DOHH2 (cell line): ENCODE measurements around the gene HYAL2.

ENCODE experiments used
- H3F3A ChIP-seq: fragments of 200-600 bp; sonication (generic), shearing (Covaris generic); 2 replicates; pipeline ENCODE4 v1.6.0; 2016; ENCODE audit warnings: antibody characterized with exemption, mild to moderate bottlenecking; ENCODE audit not compliant: control insufficient read depth, insufficient read depth
- H3K27ac ChIP-seq: fragments of 200-600 bp; sonication (generic); 2 replicates; pipeline ENCODE4 v1.5.1; 2014; ENCODE audit warnings: low read depth, mild to moderate bottlenecking, low read length, moderate library complexity
- H3K27me3 ChIP-seq: fragments of 200-600 bp; sonication (generic); 2 replicates; pipeline ENCODE4 v1.6.1; 2014; ENCODE audit warnings: mild to moderate bottlenecking, low read length, mixed read lengths; ENCODE audit not compliant: control insufficient read depth
- H3K36me3 ChIP-seq: fragments of 200-600 bp; sonication (generic); 2 replicates; pipeline ENCODE4 v1.6.1; 2014; ENCODE audit warnings: mild to moderate bottlenecking, low read length, moderate library complexity, mixed read lengths; ENCODE audit not compliant: control insufficient read depth
- H3K4me1 ChIP-seq: fragments of 200-600 bp; sonication (generic); 2 replicates; pipeline ENCODE4 v1.6.1; 2014; ENCODE audit warnings: mild to moderate bottlenecking, low read length, mixed read lengths; ENCODE audit not compliant: control insufficient read depth
- H3K4me2 ChIP-seq: fragments of 200-600 bp; sonication (generic); 2 replicates; pipeline ENCODE4 v1.6.0; 2014; ENCODE audit warnings: mild to moderate bottlenecking, low read length, moderate library complexity
- H3K4me3 ChIP-seq: fragments of 200-600 bp; sonication (generic); 2 replicates; pipeline ENCODE4 v1.5.1; 2014; ENCODE audit warnings: mild to moderate bottlenecking, low read length, mixed read lengths
- H3K79me2 ChIP-seq: fragments of 200-600 bp; sonication (generic); 2 replicates; pipeline ENCODE4 v1.6.1; 2014; ENCODE audit warnings: mild to moderate bottlenecking, low read length, mixed read lengths; ENCODE audit not compliant: control insufficient read depth
- H3K9me2 ChIP-seq: fragments of 200-600 bp; sonication (generic); replicated peaks from 2 replicates; pipeline ENCODE4 v1.6.1; 2014; ENCODE audit warnings: mild to moderate bottlenecking, low read length, mixed read lengths; ENCODE audit not compliant: control insufficient read depth
- H3K9me3 ChIP-seq: fragments of 200-600 bp; sonication (generic); 2 replicates; pipeline ENCODE4 v1.6.1; 2014; ENCODE audit warnings: antibody characterized with exemption, low read length, mixed read lengths; ENCODE audit not compliant: control insufficient read depth, insufficient read depth
- H4K20me1 ChIP-seq: fragments of 200-600 bp; sonication (generic); 2 replicates; pipeline ENCODE4 v1.6.0; 2014; ENCODE audit warnings: low read depth, mild to moderate bottlenecking, antibody characterized with exemption, low read length, moderate library complexity; ENCODE audit not compliant: control insufficient read depth, insufficient read depth
- CTCF ChIP-seq: fragments of 200-600 bp; sonication (generic); IDR thresholded peaks from one replicate; pipeline ENCODE4 v1.5.1; 2014; ENCODE audit warnings: antibody characterized with exemption, mild to moderate bottlenecking, low read depth, low read length; ENCODE audit not compliant: poor library complexity, severe bottlenecking
- EZH2phosphoT487 ChIP-seq: fragments of 200-600 bp; sonication (generic); IDR thresholded peaks from 2 replicates; pipeline ENCODE4 v1.6.1; 2017; ENCODE audit warnings: borderline replicate concordance, mild to moderate bottlenecking, antibody characterized with exemption, low read length, moderate library complexity, mixed read lengths

The HYAL2 gene

DNA sequence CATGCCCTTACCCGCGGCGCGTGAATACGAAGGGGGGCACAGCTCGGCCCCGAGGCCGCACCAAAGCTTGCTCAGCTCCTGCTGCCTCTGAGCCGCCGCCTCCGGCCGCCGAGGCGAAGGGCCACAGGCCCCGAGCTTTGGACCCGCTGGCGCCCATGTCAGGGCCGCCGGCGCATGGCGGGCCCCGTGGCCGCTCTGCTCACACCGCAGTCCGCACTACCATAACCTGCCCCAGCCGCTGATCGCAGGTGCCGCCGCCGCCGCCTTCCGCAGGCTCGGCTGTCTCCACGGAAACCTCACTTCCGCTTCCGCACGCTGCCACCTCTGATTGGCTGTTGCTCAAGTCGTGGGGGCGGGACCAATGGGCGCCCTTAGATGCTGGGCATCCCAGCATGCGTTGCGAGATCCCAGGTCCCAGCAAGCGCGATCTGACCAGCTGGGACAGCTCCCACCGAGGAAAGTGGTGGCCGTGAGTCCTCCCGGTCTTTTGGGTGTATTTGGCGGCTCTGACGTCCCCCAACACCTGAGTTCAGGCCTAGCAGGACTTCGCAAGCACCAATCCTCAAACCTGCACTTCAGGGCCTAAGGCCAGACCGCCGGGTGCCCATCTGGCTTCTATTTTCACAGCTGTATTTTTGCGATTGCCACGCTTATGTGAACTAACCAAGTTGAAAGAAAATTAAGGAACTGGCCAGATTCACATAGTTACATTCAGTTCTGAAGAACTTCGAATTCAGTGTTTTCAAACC, 5.6 kb upstream of the HYAL2 start, which contains the start of gene TUSC2:
TSS of gene TUSC2 (minus strand) at position 281 of the 749 bp plus-strand sequence. CDS start at position 157, 124 bp downstream.
- Histone ChIP-seq H3K4me3 (peak within 1 kb of the TSS; percentile 91), H3K9me2 (no peaks in the 10 kb centered on the region), H3K79me2 (peaks cover 35% of the 10 kb centered on the region), H3K9me3 (no peaks in the 10 kb centered on the region), H4K20me1 (no peaks in the 10 kb centered on the region), H3K4me1 (peaks cover 23% of the 10 kb centered on the region), H3K27me3 (no peaks in the 10 kb centered on the region), H3F3A (peaks cover 21% of the 10 kb centered on the region), H3K36me3 (peaks cover 68% of the 10 kb centered on the region), H3K27ac (peak within 1 kb of the TSS; percentile 36), H3K4me2 (peak within 1 kb of the TSS; percentile 72)
- no peak for TF ChIP-seq EZH2phosphoT487
- no peak for TF ChIP-seq CTCF

GRCh38 chr3:50327129-50327528, 4.6 kb upstream of the HYAL2 start:
- no peaks in the 10 kb centered on the region for H3K9me2 ChIP-seq
- peaks cover 21% of the 10 kb centered on the region for H3F3A ChIP-seq
- no peak for TF ChIP-seq CTCF
- TF ChIP-seq EZH2phosphoT487 = no peak
- H3K27me3 ChIP-seq = no peaks in the 10 kb centered on the region
- peaks cover 25% of the 10 kb centered on the region for H3K79me2 ChIP-seq
- H3K9me3 ChIP-seq = no peaks in the 10 kb centered on the region
- peaks cover 24% of the 10 kb centered on the region for H3K4me1 ChIP-seq
- H3K36me3 ChIP-seq = peaks cover 58% of the 10 kb centered on the region
- H3K27ac ChIP-seq = no peak overlapping the region
- H4K20me1 ChIP-seq = no peaks in the 10 kb centered on the region
- peak overlapping the region; percentile 72 for H3K4me2 ChIP-seq
- H3K4me3 ChIP-seq = peak overlapping the region; percentile 91

GRCh38 chr3:50326182-50326541, 3.6 kb upstream of the HYAL2 start:
- Histone ChIP-seq H3K9me2 (no peaks in the 10 kb centered on the region), H3K4me2 (no peak overlapping the region)

More at GRCh38 chr3:50326182-50326541, 3.6 kb upstream of the HYAL2 start:
- TF ChIP-seq CTCF = no peak
- no peak for TF ChIP-seq EZH2phosphoT487
- H3K4me1 ChIP-seq = peaks cover 32% of the 10 kb centered on the region
- peaks cover 21% of the 10 kb centered on the region for H3K79me2 ChIP-seq
- no peak overlapping the region for H3K27ac ChIP-seq
- H3K36me3 ChIP-seq = peaks cover 49% of the 10 kb centered on the region
- no peaks in the 10 kb centered on the region for H3K27me3 ChIP-seq
- no peaks in the 10 kb centered on the region for H3K9me3 ChIP-seq
- H3F3A ChIP-seq = peaks cover 21% of the 10 kb centered on the region
- no peaks in the 10 kb centered on the region for H4K20me1 ChIP-seq
- no peak overlapping the region for H3K4me3 ChIP-seq
